Heart right ventricle (tissue), 16 donors: ENCODE measurements around the gene TPRX1. TPM values are rescaled to one million over a fixed set of nuclear protein-coding genes. Genes with fewer than 3 reads are reported as not detected.

Source experiments
- ATAC-seq, 8 donors: fragments of 200-7000 bp; cut with Tn5 transposase; one replicate each; pipeline ENCODE4 v1.9.1; 2020; ENCODE audit warnings: mild to moderate bottlenecking in 8 of 8, moderate library complexity in 8 of 8, moderate number of reproducible peaks in 1 of 8
- DNase-seq, 2 donors: peaks; one replicate each; pipeline ENCODE4 v3.0.0-alpha.2; 2020
- H3K27ac ChIP-seq, 10 donors: fragments of 200-600 bp; sonication (generic) in 2 of 10; one replicate each; pipeline versions ENCODE4 v1.5.0 to v1.8.0; 2020 to 2022; ENCODE audit warnings: mild to moderate bottlenecking in 3 of 10
- H3K27me3 ChIP-seq, 7 donors: fragments of 200-600 bp; one replicate each; pipeline ENCODE4 v1.8.0; 2021 to 2022; ENCODE audit warnings: mild to moderate bottlenecking in 2 of 7
- H3K36me3 ChIP-seq, 9 donors: fragments of 200-600 bp; sonication (generic) in 1 of 9; one replicate each; pipeline versions ENCODE4 v1.5.0 to v1.8.0; 2020 to 2022; ENCODE audit warnings: mild to moderate bottlenecking in 2 of 9
- H3K4me1 ChIP-seq, 9 donors: fragments of 200-600 bp; sonication (generic) in 1 of 9; one replicate each; pipeline versions ENCODE4 v1.5.0 to v1.8.0; 2020 to 2022; ENCODE audit warnings: mild to moderate bottlenecking in 4 of 9
- H3K4me3 ChIP-seq, 10 donors: fragments of 200-600 bp; sonication (generic) in 2 of 10; one replicate each; pipeline versions ENCODE4 v1.5.0 to v1.8.0; 2020 to 2022; ENCODE audit warnings: mild to moderate bottlenecking in 7 of 10, moderate library complexity in 2 of 10
- H3K9me3 ChIP-seq, 11 donors: fragments of 200-600 bp in 10 of 11; sonication (generic) in 2 of 11; one replicate each; pipeline versions ENCODE4 v1.5.0 to v1.8.0; 2013 to 2022; ENCODE audit warnings: mild to moderate bottlenecking in 2 of 11, control low read depth in 1 of 11, moderate library complexity in 1 of 11
- WGBS, 2 donors: extraction: QIAGEN DNeasy Blood & Tissue Kit; methylation state at CpG; one replicate each; pipeline ENCODE4 v1.1.7; 2013; ENCODE audit warnings: inconsistent platforms in 1 of 2; 5-methylcytosine and 5-hydroxymethylcytosine counted together
- intact Hi-C, 10 donors: fragments of 100-400 bp; cut with DNase I; formaldehyde crosslinking; loops; one replicate each; pipeline versions ENCODE4 v1.11.1 to v1.14.2; 2022
- polyA plus RNA-seq, 2 donors: library from polyadenylated mRNA; stranded (reverse); fragments of 200-250 nt; gene quantifications; one replicate each; pipeline ENCODE4 v1.2.3, GENCODE V29; 2013
- total RNA-seq, 10 donors: library from RNA; stranded (reverse); fragmentation: NEBNext Ultra II Directional in 3 of 10; extraction: Animal tissue kit (Norgen Biotek cat#: 25700) in 3 of 10; gene quantifications; one replicate each; pipeline versions ENCODE4 v1.2.1 to v1.2.4, GENCODE V29; 2021 to 2023
- TF ChIP-seq, protein P1 (sequence below), 9 donors: fragments of 200-600 bp; sonication (generic) in 2 of 9; IDR thresholded peaks; one replicate each; pipeline versions ENCODE4 v1.5.0 to v1.8.0; 2021 to 2022; ENCODE audit warnings: antibody characterized with exemption in 9 of 9, mild to moderate bottlenecking in 5 of 9, moderate library complexity in 1 of 9
- donor health status: Arrhythmogenic right ventricular cardiomyopathy.
- donor health status: ischemic (EF 13 %, LVEDD 7.1; RV severe dilation, severe dysfunction).
- donor health status: healthy with polysubstance abuse.
- donor health status: DM: no; HTN: yes; CAD: no.
- donor health status: DM: no; HTN: no; CAD: no.
- donor health status: ischemic (EF 25% LVEDD 6.9; RV normal size, moderate dysfunction).
- donor health status: ischemic (EF 25% LVEDD 5.7; RV mildly dilated, moderate dysfunction).
- donor health status: healthy.
- donor health status: DM: yes; HTN: yes; CAD: no.
- donor health status: Ischemic cardiomyopathy.
- donor health status: ischemic (EF 35%, LVEDD 5.7; RV mildly dilated, moderate dysfunction).
- donor health status: nonischemic (EF 11% LVEDD 7.7; RV severe dilation, severe dysfunction).
- donor health status: DM: yes; HTN: yes; CAD: no.
- donor health status: PGD.
- donor health status: ischemic (EF 29% LVEDD 5.4; RV normal size, mild dysfunction).
- donor health status: nonischemic (EF 23%, LVEDD 6.1; RV moderate dilation, normal function).

Gene TPRX1
- total and polyA plus RNA-seq, 12 donors, result not detected

DNA sequence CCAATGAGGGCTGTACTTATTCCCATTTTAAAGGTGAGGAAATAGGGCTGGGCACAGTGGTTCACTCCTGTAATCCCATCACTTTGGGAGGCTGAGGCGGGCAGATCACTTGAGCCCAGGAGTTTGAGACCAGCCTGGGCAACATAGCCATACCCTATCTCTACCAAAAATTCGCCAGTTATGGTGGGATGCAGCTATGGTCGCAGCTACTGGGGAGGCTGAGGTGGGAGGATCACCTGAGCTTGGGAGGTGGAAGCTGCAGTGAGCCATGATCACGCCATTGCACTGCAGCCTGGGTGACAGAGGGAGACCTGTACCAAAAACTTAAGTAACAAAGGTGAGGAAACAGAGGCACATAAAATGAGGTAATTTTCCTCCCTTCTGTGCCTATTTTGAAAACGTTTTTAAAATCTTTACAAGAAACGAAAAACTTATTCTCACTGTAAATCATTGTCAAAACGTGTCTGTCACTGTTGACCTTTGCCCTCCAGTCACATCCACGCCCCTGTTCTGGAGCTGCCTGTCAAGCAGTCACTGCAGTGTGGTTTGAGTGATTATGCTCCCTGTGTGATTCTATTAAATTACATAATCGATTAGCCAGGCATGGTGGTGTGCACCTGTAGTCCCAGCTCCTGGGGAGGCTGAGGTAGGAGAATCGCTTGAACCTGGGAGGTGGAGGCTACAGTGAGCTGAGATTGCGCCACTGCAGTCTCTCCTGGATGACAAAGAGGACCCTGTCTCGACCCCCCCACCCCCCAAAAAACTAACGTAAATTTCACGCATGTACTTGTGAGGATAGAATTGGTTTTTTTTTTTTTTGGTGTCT, 46.5 kb downstream of the TPRX1 start:
- Histone ChIP-seq H3K27me3 (no peaks in the 10 kb centered on the region), H3K9me3 (peaks cover 0 to 7% (median 0%) of the 10 kb centered on the region in 11 donors), H3K36me3 (peaks cover 12 to 78% (median 60%) of the 10 kb centered on the region in 9 donors), H3K4me3 (no peak overlapping the region), H3K27ac (no peak overlapping the region), H3K4me1 (peaks cover 0 to 7% (median 0%) of the 10 kb centered on the region in 9 donors)
- ATAC-seq (no peak), DNase-seq (no peak)
- 82 to 86% methylated on average over 14 of the region's 14 CpGs for WGBS, 2 donors
- TF ChIP-seq, protein P1, sequence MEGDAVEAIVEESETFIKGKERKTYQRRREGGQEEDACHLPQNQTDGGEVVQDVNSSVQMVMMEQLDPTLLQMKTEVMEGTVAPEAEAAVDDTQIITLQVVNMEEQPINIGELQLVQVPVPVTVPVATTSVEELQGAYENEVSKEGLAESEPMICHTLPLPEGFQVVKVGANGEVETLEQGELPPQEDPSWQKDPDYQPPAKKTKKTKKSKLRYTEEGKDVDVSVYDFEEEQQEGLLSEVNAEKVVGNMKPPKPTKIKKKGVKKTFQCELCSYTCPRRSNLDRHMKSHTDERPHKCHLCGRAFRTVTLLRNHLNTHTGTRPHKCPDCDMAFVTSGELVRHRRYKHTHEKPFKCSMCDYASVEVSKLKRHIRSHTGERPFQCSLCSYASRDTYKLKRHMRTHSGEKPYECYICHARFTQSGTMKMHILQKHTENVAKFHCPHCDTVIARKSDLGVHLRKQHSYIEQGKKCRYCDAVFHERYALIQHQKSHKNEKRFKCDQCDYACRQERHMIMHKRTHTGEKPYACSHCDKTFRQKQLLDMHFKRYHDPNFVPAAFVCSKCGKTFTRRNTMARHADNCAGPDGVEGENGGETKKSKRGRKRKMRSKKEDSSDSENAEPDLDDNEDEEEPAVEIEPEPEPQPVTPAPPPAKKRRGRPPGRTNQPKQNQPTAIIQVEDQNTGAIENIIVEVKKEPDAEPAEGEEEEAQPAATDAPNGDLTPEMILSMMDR (IDR thresholded peaks at IDR 0.05), result no peak
- intact Hi-C loops, result no loop called here

DNA sequence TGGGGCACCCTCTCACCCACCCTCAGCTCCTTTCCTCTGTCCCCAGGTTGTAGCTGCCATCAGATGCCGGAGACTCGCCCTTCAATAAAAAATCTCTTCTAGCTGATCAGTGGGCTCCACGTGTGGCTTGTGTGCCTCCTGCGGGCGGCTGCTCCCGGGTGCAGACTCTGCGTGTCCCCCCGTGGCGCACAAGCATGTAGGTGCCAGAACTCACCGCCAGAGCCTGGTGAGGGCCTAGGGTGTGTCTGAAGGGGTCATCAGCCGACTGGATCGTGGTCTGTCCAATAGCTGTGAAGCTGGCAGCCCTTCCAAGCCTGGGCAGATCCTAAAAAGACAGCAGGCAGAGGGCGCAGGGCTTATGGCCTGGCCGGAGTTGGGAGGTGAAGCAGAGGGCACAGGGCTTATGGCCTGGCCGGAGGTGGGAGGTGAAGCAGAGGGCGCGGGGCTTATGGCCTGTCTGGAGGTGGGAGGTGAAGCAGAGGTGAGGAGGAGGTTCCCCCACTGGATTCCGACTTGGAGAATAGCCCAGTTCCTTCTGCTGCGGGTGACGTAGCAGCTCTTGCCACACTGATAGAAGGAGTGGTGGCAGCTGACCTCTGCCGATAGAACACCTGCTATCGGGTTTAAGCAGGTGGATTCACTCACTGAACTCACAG, 47.3 kb downstream of the TPRX1 start:
- H3K27me3 ChIP-seq, result no peaks in the 10 kb centered on the region
- H3K4me1 ChIP-seq, result no peaks in the 10 kb centered on the region
- H3K36me3 ChIP-seq, result peaks cover 12 to 86% (median 67%) of the 10 kb centered on the region in 9 donors
- H3K9me3 ChIP-seq, result peaks cover 0 to 7% (median 0%) of the 10 kb centered on the region in 11 donors
- intact Hi-C loops, result no loop called here
- DNase-seq (no peak), ATAC-seq (peak; percentile 13 to 59 (median 28))
- no peak overlapping the region for H3K4me3 ChIP-seq
- TF ChIP-seq, protein P1 (IDR thresholded peaks at IDR 0.05), result no peak
- H3K27ac ChIP-seq, result no peak overlapping the region
- 77 to 85% methylated on average over 21 to 22 of the region's 22 CpGs for WGBS, 2 donors

DNA sequence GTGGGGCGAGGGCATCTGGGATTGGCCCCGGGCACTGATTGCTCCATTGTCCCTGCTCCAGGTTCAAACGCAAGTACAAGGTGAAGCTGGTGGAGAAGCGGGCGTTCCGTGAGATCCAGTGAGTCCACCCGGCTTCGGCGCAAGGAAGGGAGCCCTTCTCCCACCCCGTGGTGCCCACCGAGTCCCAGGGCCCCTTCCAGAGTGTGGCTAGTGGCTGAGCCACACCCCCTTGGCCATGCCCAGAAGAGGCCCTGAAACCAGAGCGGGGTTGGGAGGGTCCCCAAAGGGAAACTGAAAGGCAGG, 47.8 kb downstream of the TPRX1 start:
- peaks cover 0 to 7% (median 0%) of the 10 kb centered on the region in 11 donors for H3K9me3 ChIP-seq
- WGBS, 2 donors, result 94% methylated on average over 12 of the region's 12 CpGs
- H3K27me3 ChIP-seq, result no peaks in the 10 kb centered on the region
- no peak overlapping the region for H3K27ac ChIP-seq
- ATAC-seq (peak in 4 of 8 donors; percentile 9 to 23 (median 14)), DNase-seq (no peak)
- intact Hi-C loops, result no loop called here
- H3K36me3 ChIP-seq, result peaks cover 12 to 91% (median 70%) of the 10 kb centered on the region in 9 donors
- TF ChIP-seq, protein P1 (IDR thresholded peaks at IDR 0.05), result no peak
- H3K4me1 ChIP-seq, result no peaks in the 10 kb centered on the region
- H3K4me3 ChIP-seq, result no peak overlapping the region

DNA sequence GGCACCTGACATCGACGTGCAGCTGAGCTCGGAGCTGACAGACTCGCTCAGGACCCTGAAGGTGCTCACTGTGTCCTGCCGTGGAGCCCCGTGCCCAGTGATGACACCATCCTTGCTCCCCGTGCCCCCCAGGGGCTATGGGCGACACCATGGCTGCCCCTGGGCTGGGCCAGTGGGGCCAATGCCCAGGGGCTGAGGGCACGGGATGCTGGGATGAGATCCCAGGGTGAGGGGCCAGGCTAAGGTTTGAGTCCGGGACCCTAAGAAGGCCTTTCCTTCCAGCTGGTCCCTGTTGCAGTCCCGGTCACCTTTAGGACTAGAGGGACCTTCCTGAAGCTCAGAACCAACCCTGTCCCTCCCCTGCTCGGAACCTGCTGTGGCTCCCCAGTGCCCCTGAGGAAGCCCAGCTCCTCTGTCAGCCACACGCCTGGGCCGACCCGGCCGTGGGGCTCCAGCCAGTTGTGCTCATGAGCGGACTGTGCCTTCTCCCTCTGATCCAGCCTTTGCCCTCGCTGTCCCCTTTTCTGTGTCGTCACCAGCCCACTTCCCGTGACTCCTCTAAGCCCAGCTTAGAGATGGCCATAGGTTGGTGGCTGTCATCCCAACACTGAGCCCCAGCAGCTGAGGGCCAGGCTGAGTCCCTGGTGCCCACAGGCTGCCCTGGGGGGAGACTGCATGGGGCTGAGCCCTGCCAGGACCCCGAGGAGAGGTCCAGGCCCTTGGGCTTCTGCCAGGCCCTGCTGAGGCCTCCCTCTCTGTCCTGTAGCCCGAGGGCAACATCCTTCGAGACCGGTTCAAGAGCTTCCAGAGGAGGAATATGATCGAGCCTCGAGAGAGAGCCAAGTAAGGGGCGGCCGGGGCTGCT, 48.4 kb downstream of the TPRX1 start:
- WGBS, 2 donors, result 91 to 94% methylated on average over 28 of the region's 28 CpGs
- H3K4me3 ChIP-seq, result no peak overlapping the region
- H3K27ac ChIP-seq, result no peak overlapping the region
- intact Hi-C loops, result no loop called here
- peaks cover 0 to 7% (median 0%) of the 10 kb centered on the region in 11 donors for H3K9me3 ChIP-seq
- ATAC-seq (peak in 2 of 8 donors; percentile 10 to 29), DNase-seq (no peak)
- H3K36me3 ChIP-seq, result peaks cover 12 to 97% (median 76%) of the 10 kb centered on the region in 9 donors
- TF ChIP-seq, protein P1 (IDR thresholded peaks at IDR 0.05), result no peak
- H3K27me3 ChIP-seq, result no peaks in the 10 kb centered on the region
- no peaks in the 10 kb centered on the region for H3K4me1 ChIP-seq
